Mammary epithelial cell (primary cell): ENCODE data around the gene GDPD5.

Experiments
- EZH2 ChIP-seq: IDR thresholded peaks from 2 replicates; pipeline ENCODE4 v1.6.1; 2012; ENCODE audit warnings: low read length, inconsistent platforms, borderline replicate concordance
- TF ChIP-seq, protein P1 (sequence below), 2 donors: IDR thresholded peaks in 1 of 2; conservative IDR thresholded peaks in 1 of 2; 2 replicates each; pipeline ENCODE4 v1.5.1; 2011 to 2012; ENCODE audit warnings: inconsistent platforms in 2 of 2, low read length in 2 of 2, mild to moderate bottlenecking in 2 of 2, control low read depth in 1 of 2, low read depth in 1 of 2; ENCODE audit not compliant: insufficient read depth in 1 of 2; ENCODE audit errors: extremely low read depth in 1 of 2

DNA sequence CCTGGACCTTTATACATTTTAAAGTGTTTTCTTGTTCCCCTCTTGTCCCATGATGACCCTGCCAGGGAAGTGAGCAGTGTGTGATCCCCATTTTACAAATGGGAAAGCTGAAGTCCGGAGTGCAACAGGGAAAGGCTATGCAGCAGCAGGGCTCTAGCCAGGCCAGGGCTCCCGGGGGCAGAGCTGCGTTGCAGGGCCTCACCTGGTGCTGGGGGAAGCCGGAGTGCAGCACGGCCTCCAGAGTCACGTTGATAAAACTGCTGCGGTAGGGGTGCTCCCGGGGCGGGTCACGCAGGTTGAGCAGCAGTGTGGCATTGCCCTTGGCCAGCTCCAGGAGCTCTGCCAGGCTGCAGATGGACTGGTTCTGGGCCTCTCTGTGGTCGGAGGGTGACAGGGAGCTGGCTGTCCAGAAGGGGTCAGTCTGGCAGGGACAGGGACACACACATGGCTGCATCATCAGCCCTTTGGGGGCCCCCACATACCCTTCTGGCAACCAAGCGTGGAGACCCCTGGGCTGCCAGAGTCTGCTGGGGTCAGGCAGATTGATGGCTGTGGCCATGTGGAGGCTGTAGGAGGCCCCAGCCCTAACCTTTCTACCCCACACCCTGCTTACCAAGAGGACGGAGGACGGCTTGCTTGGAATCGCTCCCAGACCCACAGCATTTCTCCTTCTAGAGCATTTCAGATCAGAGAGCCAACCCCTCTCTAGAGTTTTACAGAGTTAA lies 83.4 kb downstream of the GDPD5 start:
- TF ChIP-seq, protein P1, sequence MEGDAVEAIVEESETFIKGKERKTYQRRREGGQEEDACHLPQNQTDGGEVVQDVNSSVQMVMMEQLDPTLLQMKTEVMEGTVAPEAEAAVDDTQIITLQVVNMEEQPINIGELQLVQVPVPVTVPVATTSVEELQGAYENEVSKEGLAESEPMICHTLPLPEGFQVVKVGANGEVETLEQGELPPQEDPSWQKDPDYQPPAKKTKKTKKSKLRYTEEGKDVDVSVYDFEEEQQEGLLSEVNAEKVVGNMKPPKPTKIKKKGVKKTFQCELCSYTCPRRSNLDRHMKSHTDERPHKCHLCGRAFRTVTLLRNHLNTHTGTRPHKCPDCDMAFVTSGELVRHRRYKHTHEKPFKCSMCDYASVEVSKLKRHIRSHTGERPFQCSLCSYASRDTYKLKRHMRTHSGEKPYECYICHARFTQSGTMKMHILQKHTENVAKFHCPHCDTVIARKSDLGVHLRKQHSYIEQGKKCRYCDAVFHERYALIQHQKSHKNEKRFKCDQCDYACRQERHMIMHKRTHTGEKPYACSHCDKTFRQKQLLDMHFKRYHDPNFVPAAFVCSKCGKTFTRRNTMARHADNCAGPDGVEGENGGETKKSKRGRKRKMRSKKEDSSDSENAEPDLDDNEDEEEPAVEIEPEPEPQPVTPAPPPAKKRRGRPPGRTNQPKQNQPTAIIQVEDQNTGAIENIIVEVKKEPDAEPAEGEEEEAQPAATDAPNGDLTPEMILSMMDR (conservative IDR thresholded peaks at IDR 0.05 in 1 of 2, IDR thresholded peaks at IDR 0.05 in 1 of 2; ENCODE audit: extremely low read depth in 1 of 2, insufficient read depth in 1 of 2, low read depth in 1 of 2, low read length in 2 of 2), result no peak
- no peak for TF ChIP-seq EZH2
